ENCODE data around the gene SFTPD.
"Not testable (repeated sequence)": the region's sequence is repeated elsewhere in the genome, so short reads cannot be mapped to it uniquely, and the experiment has no call there.

Gene SFTPD

DNA sequence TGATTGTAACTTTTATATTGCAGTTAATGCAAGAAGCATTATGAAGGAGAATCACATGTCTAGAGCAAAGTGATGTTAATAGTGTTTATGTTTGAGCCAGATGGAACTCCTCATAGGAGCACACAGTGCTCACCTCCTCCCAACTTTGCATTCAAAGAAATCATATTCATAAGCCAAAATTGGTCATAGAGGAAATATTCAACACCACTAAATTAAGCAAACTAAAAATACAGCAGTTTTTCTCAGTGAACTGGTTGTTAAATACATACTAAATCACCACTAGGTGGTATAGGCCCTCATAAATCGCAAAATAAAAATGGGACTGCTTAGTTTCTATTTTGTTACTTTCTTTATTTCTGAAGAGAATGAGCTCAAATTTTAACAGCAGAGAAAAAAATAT lies 34.4 kb downstream of the SFTPD start:
- POLR2A ChIA-PET; H3K4me3 ChIP-seq (ENCODE audit: control insufficient read depth in 1 of 7, extremely low read depth in 1 of 7, insufficient read depth in 4 of 7, low read depth in 2 of 7, low read length in 6 of 7); H3K36me3 ChIP-seq (ENCODE audit: control insufficient read depth in 4 of 4, insufficient read depth in 4 of 4, low read length in 3 of 4); H3K4me1 ChIP-seq (ENCODE audit: control extremely low read depth in 1 of 4, control insufficient read depth in 4 of 4, insufficient read depth in 4 of 4, low read length in 3 of 4); H3K27me3 ChIP-seq (replicated peaks in 2 of 5; ENCODE audit: control insufficient read depth in 4 of 5, insufficient read depth in 5 of 5, low read length in 4 of 5); H3K9me3 ChIP-seq (ENCODE audit: control extremely low read depth in 1 of 5, control insufficient read depth in 4 of 5, insufficient read depth in 2 of 5, low read depth in 1 of 5, low read length in 4 of 5); H3K27ac ChIP-seq (ENCODE audit: insufficient read depth in 1 of 2, low read depth in 1 of 2, low read length in 2 of 2, poor library complexity in 1 of 2, severe bottlenecking in 2 of 2): not testable (repeated sequence)
- CTCF ChIA-PET, result interaction anchor here (1.1 kb wide), 1 partner anchor 132 kb away, joined by 5 read pairs; no protein-coding TSS in a partner anchor
- no CpG with 5 or more reads among the region's 1 CpG for WGBS (ENCODE audit: insufficient coverage)
- peak in 2 of 3 donors; percentile 52 to 68 for DNase-seq

DNA sequence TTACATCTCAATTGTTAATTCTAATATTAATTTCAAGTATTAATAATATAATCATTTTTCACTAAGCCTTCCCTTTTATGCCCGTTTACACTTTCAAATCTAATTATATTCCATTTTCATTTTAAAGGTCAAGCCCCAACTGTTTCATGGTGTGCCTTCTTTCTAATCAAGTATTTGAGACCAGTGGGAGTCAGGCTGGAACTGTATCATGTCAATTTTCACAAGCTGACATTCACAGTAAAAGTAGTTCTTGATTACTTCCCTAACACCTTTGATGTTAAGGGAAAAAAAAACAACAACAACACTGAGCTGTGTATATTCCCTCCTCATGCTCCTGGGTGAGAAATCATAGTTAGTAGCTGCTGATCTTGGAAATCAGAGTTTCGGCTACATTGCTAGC lies 38.1 kb downstream of the SFTPD start:
- Histone ChIP-seq H3K27ac (ENCODE audit: insufficient read depth in 1 of 2, low read depth in 1 of 2, low read length in 2 of 2, poor library complexity in 1 of 2, severe bottlenecking in 2 of 2) (no peak overlapping the region), H3K36me3 (ENCODE audit: control insufficient read depth in 4 of 4, insufficient read depth in 4 of 4, low read length in 3 of 4) (no peaks in the 10 kb centered on the region), H3K9me3 (ENCODE audit: control extremely low read depth in 1 of 5, control insufficient read depth in 4 of 5, insufficient read depth in 2 of 5, low read depth in 1 of 5, low read length in 4 of 5) (no peaks in the 10 kb centered on the region), H3K4me1 (ENCODE audit: control extremely low read depth in 1 of 4, control insufficient read depth in 4 of 4, insufficient read depth in 4 of 4, low read length in 3 of 4) (no peaks in the 10 kb centered on the region), H3K27me3 (replicated peaks in 2 of 5; ENCODE audit: control insufficient read depth in 4 of 5, insufficient read depth in 5 of 5, low read length in 4 of 5) (peaks cover 0 to 3% (median 0%) of the 10 kb centered on the region in 5 experiments), H3K4me3 (ENCODE audit: control insufficient read depth in 1 of 7, extremely low read depth in 1 of 7, insufficient read depth in 4 of 7, low read depth in 2 of 7, low read length in 6 of 7) (no peak overlapping the region)
- POLR2A ChIA-PET, result no interaction called here
- no peak for DNase-seq
- CTCF ChIA-PET, result no interaction called here
- WGBS (ENCODE audit: insufficient coverage), result no CpG with 5 or more reads among the region's 2 CpGs

DNA sequence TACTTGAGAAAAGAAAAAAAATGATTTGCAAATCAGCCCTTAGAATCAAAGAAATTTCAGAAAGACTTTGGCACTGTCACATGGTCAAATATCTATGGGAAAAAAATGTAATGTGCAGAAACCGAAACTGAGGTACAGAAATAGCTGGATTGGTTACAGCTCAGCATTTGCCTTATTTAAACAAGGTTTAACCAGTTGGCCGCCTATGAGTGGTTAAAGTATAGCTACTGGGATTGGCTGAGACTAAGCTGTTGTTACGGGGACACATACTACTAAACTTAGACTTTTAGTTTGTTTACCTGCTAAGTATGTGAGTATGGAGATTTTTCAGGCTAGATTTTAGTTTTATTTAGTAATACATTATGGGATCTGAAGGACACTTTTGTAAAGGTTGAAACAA lies 38.6 kb downstream of the SFTPD start:
- Histone ChIP-seq H3K27ac (ENCODE audit: insufficient read depth in 1 of 2, low read depth in 1 of 2, low read length in 2 of 2, poor library complexity in 1 of 2, severe bottlenecking in 2 of 2) (no peak overlapping the region), H3K27me3 (replicated peaks in 2 of 5; ENCODE audit: control insufficient read depth in 4 of 5, insufficient read depth in 5 of 5, low read length in 4 of 5) (peaks cover 0 to 5% (median 2%) of the 10 kb centered on the region in 5 experiments), H3K4me3 (ENCODE audit: control insufficient read depth in 1 of 7, extremely low read depth in 1 of 7, insufficient read depth in 4 of 7, low read depth in 2 of 7, low read length in 6 of 7) (no peak overlapping the region), H3K36me3 (ENCODE audit: control insufficient read depth in 4 of 4, insufficient read depth in 4 of 4, low read length in 3 of 4) (no peaks in the 10 kb centered on the region), H3K4me1 (ENCODE audit: control extremely low read depth in 1 of 4, control insufficient read depth in 4 of 4, insufficient read depth in 4 of 4, low read length in 3 of 4) (peaks cover 0 to under 1% (median 0%) of the 10 kb centered on the region in 4 experiments), H3K9me3 (ENCODE audit: control extremely low read depth in 1 of 5, control insufficient read depth in 4 of 5, insufficient read depth in 2 of 5, low read depth in 1 of 5, low read length in 4 of 5) (no peaks in the 10 kb centered on the region)
- DNase-seq, result no peak
- ChIA-PET CTCF (no interaction called here), POLR2A (no interaction called here)
- WGBS (ENCODE audit: insufficient coverage), result 100% methylated on average over 1 of the region's 3 CpGs

DNA sequence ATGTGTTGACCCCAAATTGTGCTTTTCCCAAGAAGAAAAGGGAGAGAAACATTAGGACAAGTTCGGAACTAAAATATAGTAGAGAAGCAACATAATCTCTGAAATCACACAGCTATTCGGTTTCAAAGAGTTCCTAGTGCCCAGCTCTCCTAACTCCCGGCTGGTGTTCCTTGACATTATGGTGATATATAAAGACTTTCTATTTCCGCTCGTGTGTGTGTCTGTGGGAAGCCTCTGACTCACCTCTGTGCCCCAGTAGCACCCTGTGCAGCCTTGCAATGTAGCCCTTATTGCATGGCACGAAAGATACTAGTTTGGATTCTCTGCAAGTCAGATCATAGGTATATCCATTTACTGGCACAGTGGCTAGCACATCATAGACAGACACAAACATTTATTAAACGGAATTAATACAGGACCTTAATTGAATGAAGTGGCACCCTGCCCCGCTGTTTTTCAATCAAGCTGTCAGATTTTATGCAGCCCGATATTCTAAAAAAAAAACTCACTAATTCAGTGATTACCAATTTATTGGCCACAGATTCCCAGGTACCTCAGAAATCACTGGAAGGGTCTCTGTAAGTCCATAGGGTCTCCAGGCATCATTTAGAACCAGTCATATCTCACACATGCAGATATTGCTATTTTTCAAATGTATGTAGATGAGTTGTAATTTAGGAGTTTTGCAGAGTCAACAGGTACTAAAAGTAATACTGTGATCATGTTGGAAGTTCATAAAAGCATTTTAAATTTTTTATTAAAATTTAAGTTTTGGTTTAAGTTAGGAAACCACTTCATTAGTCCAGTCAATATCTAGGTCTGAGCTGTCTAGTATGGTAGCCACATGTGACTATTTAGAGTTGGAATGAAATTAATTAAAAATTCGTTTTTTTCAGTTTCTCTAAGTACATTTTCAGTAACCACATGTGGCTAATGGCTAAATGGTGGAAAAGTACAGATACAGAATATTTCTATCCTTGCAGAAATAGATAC lies 43.3 kb downstream of the SFTPD start:
- peaks cover 0 to 22% (median 15%) of the 10 kb centered on the region in 5 experiments for H3K27me3 ChIP-seq (replicated peaks in 2 of 5; ENCODE audit: control insufficient read depth in 4 of 5, insufficient read depth in 5 of 5, low read length in 4 of 5)
- peak overlapping the region in 6 of 7 experiments; percentile 61 to 83 (median 72) for H3K4me3 ChIP-seq (ENCODE audit: control insufficient read depth in 1 of 7, extremely low read depth in 1 of 7, insufficient read depth in 4 of 7, low read depth in 2 of 7, low read length in 6 of 7)
- ChIA-PET POLR2A (no interaction called here), CTCF (no interaction called here)
- peak in 2 of 3 donors; percentile 21 to 44 for DNase-seq
- 51% methylated on average over 4 of the region's 10 CpGs for WGBS (ENCODE audit: insufficient coverage)
- H3K36me3 ChIP-seq (ENCODE audit: control insufficient read depth in 4 of 4, insufficient read depth in 4 of 4, low read length in 3 of 4), result no peaks in the 10 kb centered on the region
- peaks cover 0 to 15% (median 11%) of the 10 kb centered on the region in 4 experiments for H3K4me1 ChIP-seq (ENCODE audit: control extremely low read depth in 1 of 4, control insufficient read depth in 4 of 4, insufficient read depth in 4 of 4, low read length in 3 of 4)
- no peaks in the 10 kb centered on the region for H3K9me3 ChIP-seq (ENCODE audit: control extremely low read depth in 1 of 5, control insufficient read depth in 4 of 5, insufficient read depth in 2 of 5, low read depth in 1 of 5, low read length in 4 of 5)
- no peak overlapping the region for H3K27ac ChIP-seq (ENCODE audit: insufficient read depth in 1 of 2, low read depth in 1 of 2, low read length in 2 of 2, poor library complexity in 1 of 2, severe bottlenecking in 2 of 2)

DNA sequence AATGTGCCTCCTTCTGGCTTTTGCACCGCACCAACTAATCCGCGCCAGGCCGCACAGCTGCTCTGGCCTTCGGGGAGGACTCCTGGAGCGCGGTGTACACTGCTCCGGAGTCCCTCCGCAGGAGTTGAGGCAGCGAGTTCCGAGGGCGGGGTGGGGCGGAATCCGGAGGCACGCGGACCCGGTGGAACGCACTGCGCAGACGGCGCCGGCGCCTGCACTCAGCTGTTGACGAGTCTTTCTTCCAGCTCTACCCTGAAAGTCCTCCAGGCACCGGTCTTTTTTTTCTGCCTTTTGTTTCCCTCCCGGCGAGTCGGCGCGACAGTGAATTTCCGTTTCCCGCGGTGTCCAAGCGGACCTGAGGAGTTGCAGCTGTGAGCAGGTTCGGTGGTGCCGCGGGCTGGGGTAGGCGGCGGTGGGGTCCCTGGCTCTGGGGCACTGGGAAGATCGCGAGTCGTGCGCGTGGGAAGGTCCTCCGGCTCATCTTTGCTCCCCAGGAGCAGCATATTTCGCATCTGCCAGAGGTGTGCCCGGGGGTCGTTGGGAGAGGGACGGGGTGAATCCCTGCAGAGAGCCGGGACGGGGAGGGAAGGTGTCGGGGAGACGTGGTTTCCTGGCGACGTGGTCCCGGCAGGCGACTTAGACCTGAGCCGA lies 44.1 kb downstream of the SFTPD start:
- 0% methylated on average over 53 of the region's 58 CpGs for WGBS (ENCODE audit: insufficient coverage)
- CTCF ChIA-PET, result no interaction called here
- Histone ChIP-seq H3K4me3 (ENCODE audit: control insufficient read depth in 1 of 7, extremely low read depth in 1 of 7, insufficient read depth in 4 of 7, low read depth in 2 of 7, low read length in 6 of 7) (peak overlapping the region; percentile 27 to 83 (median 70)), H3K9me3 (ENCODE audit: control extremely low read depth in 1 of 5, control insufficient read depth in 4 of 5, insufficient read depth in 2 of 5, low read depth in 1 of 5, low read length in 4 of 5) (no peaks in the 10 kb centered on the region), H3K4me1 (ENCODE audit: control extremely low read depth in 1 of 4, control insufficient read depth in 4 of 4, insufficient read depth in 4 of 4, low read length in 3 of 4) (peaks cover 0 to 15% (median 11%) of the 10 kb centered on the region in 4 experiments), H3K36me3 (ENCODE audit: control insufficient read depth in 4 of 4, insufficient read depth in 4 of 4, low read length in 3 of 4) (no peaks in the 10 kb centered on the region), H3K27ac (ENCODE audit: insufficient read depth in 1 of 2, low read depth in 1 of 2, low read length in 2 of 2, poor library complexity in 1 of 2, severe bottlenecking in 2 of 2) (no peak overlapping the region), H3K27me3 (replicated peaks in 2 of 5; ENCODE audit: control insufficient read depth in 4 of 5, insufficient read depth in 5 of 5, low read length in 4 of 5) (peaks cover 0 to 22% (median 15%) of the 10 kb centered on the region in 5 experiments)
- POLR2A ChIA-PET, result no interaction called here
- DNase-seq, result peak; percentile 10 to 66 (median 52)

DNA sequence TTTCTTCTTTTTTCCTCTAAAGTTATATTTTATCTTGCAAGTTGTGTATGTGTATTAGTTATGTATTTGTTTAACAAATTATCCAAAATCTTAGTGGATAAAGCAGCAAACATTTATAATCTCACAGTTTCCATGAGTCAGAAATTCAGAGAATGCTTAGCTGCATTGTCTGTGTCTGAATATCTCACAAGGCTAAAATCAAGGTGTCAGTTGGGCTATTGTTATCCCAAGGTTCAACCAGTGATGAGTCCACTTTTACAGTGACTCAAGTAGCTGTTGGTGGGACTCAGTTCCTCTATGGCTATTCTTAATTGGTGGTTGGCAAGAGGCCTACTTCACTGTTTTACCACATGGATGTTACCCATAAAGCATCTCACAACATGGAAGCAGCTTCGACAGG lies 47.3 kb downstream of the SFTPD start:
- Histone ChIP-seq H3K27me3 (replicated peaks in 2 of 5; ENCODE audit: control insufficient read depth in 4 of 5, insufficient read depth in 5 of 5, low read length in 4 of 5) (peaks cover 0 to 22% (median 15%) of the 10 kb centered on the region in 5 experiments), H3K4me1 (ENCODE audit: control extremely low read depth in 1 of 4, control insufficient read depth in 4 of 4, insufficient read depth in 4 of 4, low read length in 3 of 4) (peaks cover 0 to 15% (median 11%) of the 10 kb centered on the region in 4 experiments)
- H3K36me3 ChIP-seq (ENCODE audit: control insufficient read depth in 4 of 4, insufficient read depth in 4 of 4, low read length in 3 of 4); H3K4me3 ChIP-seq (ENCODE audit: control insufficient read depth in 1 of 7, extremely low read depth in 1 of 7, insufficient read depth in 4 of 7, low read depth in 2 of 7, low read length in 6 of 7); CTCF ChIA-PET; H3K27ac ChIP-seq (ENCODE audit: insufficient read depth in 1 of 2, low read depth in 1 of 2, low read length in 2 of 2, poor library complexity in 1 of 2, severe bottlenecking in 2 of 2); POLR2A ChIA-PET; DNase-seq; H3K9me3 ChIP-seq (ENCODE audit: control extremely low read depth in 1 of 5, control insufficient read depth in 4 of 5, insufficient read depth in 2 of 5, low read depth in 1 of 5, low read length in 4 of 5): not testable (repeated sequence)
- WGBS (ENCODE audit: insufficient coverage), result no CpG with 5 or more reads among the region's 1 CpG
